HG03575 (cell line): ENCODE results near the gene SUN2.

Experiments used
- ATAC-seq: cut with Tn5 transposase; IDR thresholded peaks from one replicate; pipeline ENCODE4 v1.9.1; 2021; ENCODE audit not compliant: unreplicated experiment, insufficient number of reproducible peaks, low FRiP score; ENCODE audit errors: extremely low read depth

Gene SUN2

GRCh38 chr22:38757464-38757757, 1.6 kb upstream of the SUN2 start:
- ATAC-seq = no peak

GRCh38 chr22:38756711-38757463, 1.1 kb upstream of the SUN2 start:
- ATAC-seq = no peak

- no peak for ATAC-seq
Observed at GRCh38 chr22:38755155-38755910, 465 bp downstream of the SUN2 start.

- no peak for ATAC-seq
Observed at GRCh38 chr22:38754751-38755154, 1.0 kb downstream of the SUN2 start.

GRCh38 chr22:38753948-38754750, 1.6 kb downstream of the SUN2 start:
- no peak for ATAC-seq

- ATAC-seq = no peak
Observed at GRCh38 chr22:38751422-38752346, 4.1 kb downstream of the SUN2 start.

- ATAC-seq = no peak
Observed at GRCh38 chr22:38751066-38751421, 4.8 kb downstream of the SUN2 start.

GRCh38 chr22:38750638-38751037, 5.2 kb downstream of the SUN2 start:
- ATAC-seq = no peak

- ATAC-seq = no peak
Observed at GRCh38 chr22:38750104-38750503, 5.7 kb downstream of the SUN2 start.

- no peak for ATAC-seq
Observed at GRCh38 chr22:38748487-38749136, 7.2 kb downstream of the SUN2 start.

GRCh38 chr22:38745676-38746460, 9.9 kb downstream of the SUN2 start:
- no peak for ATAC-seq

- ATAC-seq = no peak
Observed at GRCh38 chr22:38744981-38745380, 10.8 kb downstream of the SUN2 start.

GRCh38 chr22:38742176-38742942, 13.4 kb downstream of the SUN2 start:
- no peak for ATAC-seq

GRCh38 chr22:38741576-38741975, 14.2 kb downstream of the SUN2 start:
- no peak for ATAC-seq

- no peak for ATAC-seq
Observed at GRCh38 chr22:38741166-38741565, 14.6 kb downstream of the SUN2 start.

GRCh38 chr22:38740754-38741153, 15.0 kb downstream of the SUN2 start:
- no peak for ATAC-seq

GRCh38 chr22:38740116-38740723, 15.6 kb downstream of the SUN2 start:
- ATAC-seq = no peak
